K562 (cell line): ENCODE results near the gene AFG1L. TPM values are rescaled to one million over a fixed set of nuclear protein-coding genes. Genes with fewer than 3 reads are reported as not detected.

Source experiments
- ATAC-seq: fragments of 200-7000 bp; cut with Tn5 transposase; 3 replicates; pipeline ENCODE4 v1.9.1; 2020; ENCODE audit warnings: moderate library complexity
- BruUV-seq: library from RNA; stranded (reverse); fragments of 400-500 nt; replicated peaks from 2 replicates; lab custom pipeline; 2021; lab: Mats Ljungman, UMichigan
- CTCF ChIA-PET: fragments of 300-600 bp; formaldehyde crosslinking; extraction: SDS; loops from one replicate; lab custom pipeline; 2021; ENCODE audit warnings: low intra/inter-chr PET ratio; lab: Yijun Ruan, JAX
- POLR2A ChIA-PET: fragments of 300-600, 350-650 bp; sonication (Branson Sonifier 250); formaldehyde crosslinking; extraction: SDS; loops from one replicate; lab custom pipeline; 2021; ENCODE audit warnings: antibody characterized with exemption, inconsistent platforms; lab: Yijun Ruan, JAX
- DNase-seq, 4 experiments: peaks; one replicate each; pipeline versions ENCODE4 v3.0.0 to v3.0.0-alpha.2; 2011 to 2018; ENCODE audit warnings: low spot score in 3 of 4, mixed read lengths in 3 of 4; ENCODE audit errors: extremely low read depth in 1 of 4
- FAIRE-seq: peaks from 2 replicates; lab custom pipeline; 2011; peaks lifted over from hg19 to GRCh38; lab: Jason Lieb, UNC
- H2AFZ ChIP-seq: 2 replicates; pipeline ENCODE4 v1.6.0; 2011; ENCODE audit warnings: low read depth, low read length, control low read depth, inconsistent platforms
- H3K27ac ChIP-seq: fragments of 200-600 bp; 3 replicates; pipeline ENCODE4 v1.8.0; 2011; ENCODE audit warnings: low read depth, mild to moderate bottlenecking, control low read depth, inconsistent platforms, low read length, moderate library complexity, mixed read lengths; ENCODE audit errors: extremely low read depth
- H3K27me3 ChIP-seq, 2 experiments: fragments of 300-600 bp in 1 of 2; 2 replicates in 1 of 2; 3 replicates in 1 of 2; pipeline versions ENCODE4 v1.6.0 to v1.8.0; 2011; ENCODE audit warnings: inconsistent platforms in 2 of 2, low read length in 2 of 2, mild to moderate bottlenecking in 1 of 2, mixed read lengths in 1 of 2, moderate library complexity in 1 of 2; ENCODE audit not compliant: control insufficient read depth in 2 of 2, insufficient read depth in 2 of 2
- H3K36me3 ChIP-seq: fragments of 300-600 bp; 3 replicates; pipeline ENCODE4 v1.8.0; 2011; ENCODE audit warnings: mild to moderate bottlenecking, low read length, inconsistent platforms; ENCODE audit not compliant: control insufficient read depth, insufficient read depth
- H3K4me1 ChIP-seq, 2 experiments: fragments of 200-600 bp in 1 of 2; replicated peaks in 1 of 2; 2 replicates in 1 of 2; 3 replicates in 1 of 2; pipeline versions ENCODE4 v1.5.1 to v1.8.0; 2011; ENCODE audit warnings: inconsistent platforms in 2 of 2, low read length in 2 of 2, mild to moderate bottlenecking in 1 of 2, mixed read lengths in 1 of 2, moderate library complexity in 1 of 2; ENCODE audit not compliant: control insufficient read depth in 2 of 2, insufficient read depth in 2 of 2
- H3K4me2 ChIP-seq: 2 replicates; pipeline ENCODE4 v1.6.1; 2011; ENCODE audit warnings: low read length, control low read depth, inconsistent platforms, mixed read lengths; ENCODE audit not compliant: insufficient read depth
- H3K4me3 ChIP-seq: fragments of 200-600 bp; sonication (generic), shearing (Covaris generic); 2 replicates; pipeline ENCODE4 v1.5.1; 2016; ENCODE audit warnings: control low read depth, inconsistent platforms
- H3K79me2 ChIP-seq: fragments of 200-600 bp; 3 replicates; pipeline ENCODE4 v1.8.0; 2011; ENCODE audit warnings: low read length, inconsistent platforms; ENCODE audit not compliant: control insufficient read depth, insufficient read depth
- H3K9ac ChIP-seq, 2 experiments: 2 replicates each; pipeline versions ENCODE4 v1.6.0 to v1.6.1; 2011; ENCODE audit warnings: low read depth in 2 of 2, low read length in 2 of 2, control low read depth in 1 of 2, inconsistent platforms in 1 of 2, mild to moderate bottlenecking in 1 of 2, mixed read lengths in 1 of 2; ENCODE audit not compliant: insufficient read depth in 1 of 2
- H3K9me1 ChIP-seq: one replicate; pipeline ENCODE4 v1.6.0; 2011; ENCODE audit warnings: inconsistent platforms, mild to moderate bottlenecking, low read length, moderate library complexity; ENCODE audit not compliant: control insufficient read depth, insufficient read depth
- H3K9me3 ChIP-seq: replicated peaks from 2 replicates; pipeline ENCODE4 v1.5.1; 2011; ENCODE audit warnings: low read depth, low read length, inconsistent platforms; ENCODE audit not compliant: control insufficient read depth, insufficient read depth
- H4K20me1 ChIP-seq: replicated peaks from 2 replicates; pipeline ENCODE4 v1.6.1; 2011; ENCODE audit warnings: low read length, inconsistent platforms, mixed read lengths; ENCODE audit not compliant: control insufficient read depth, insufficient read depth
- CREBBP ChIP-seq: IDR thresholded peaks from one replicate; pipeline ENCODE4 v1.6.1; 2012; ENCODE audit warnings: low read depth, mild to moderate bottlenecking, control low read depth, inconsistent platforms, low read length
- HNRNPK ChIP-seq: fragments of 200-400 bp; formaldehyde crosslinking; IDR thresholded peaks from one replicate; pipeline ENCODE4 v1.6.1; 2018; ENCODE audit warnings: mild to moderate bottlenecking, low read depth, low read length; ENCODE audit not compliant: poor library complexity, severe bottlenecking
- NCOA1 ChIP-seq: fragments of 450-650 bp; IDR thresholded peaks from 2 replicates; pipeline ENCODE4 v1.6.1; 2016; ENCODE audit warnings: low read depth
- SIN3A ChIP-seq, 2 experiments: fragments of 150-350 bp in 1 of 2; IDR thresholded peaks; 2 replicates each; pipeline ENCODE4 v1.6.1; 2011 to 2016; ENCODE audit warnings: borderline replicate concordance in 2 of 2, low read depth in 2 of 2, low read length in 2 of 2, mild to moderate bottlenecking in 2 of 2, moderate library complexity in 2 of 2; ENCODE audit not compliant: control insufficient read depth in 1 of 2
- ZNF23 ChIP-seq: fragments of 250-450 bp; sonication (Bioruptor Pico); IDR thresholded peaks from 2 replicates; pipeline ENCODE4 v1.4.0; 2020; ENCODE audit warnings: mild to moderate bottlenecking
- ZNF77 ChIP-seq: fragments of 250-450 bp; sonication (Bioruptor Pico); IDR thresholded peaks from 2 replicates; pipeline ENCODE4 v1.5.0; 2020
- in situ Hi-C: fragments of 300-500 bp; cut with MboI; formaldehyde crosslinking; loops from 4 replicates; pipeline ENCODE4 v1.15.0; 2018; ENCODE audit warnings: inconsistent platforms, mixed read lengths
- intact Hi-C: fragments of 100-400 bp; cut with micrococcal nuclease; formaldehyde crosslinking; loops from 2 replicates; pipeline ENCODE4 v1.14.2; 2022
- polyA plus RNA-seq, 8 experiments: library from polyadenylated mRNA; depleted of rRNA in 4 of 8; stranded (reverse) in 5 of 8; unstranded in 3 of 8; fragments of >200 nt; fragmentation: Nextera tagmentation in 2 of 8; fragmentation: Illumina TruSeq in 1 of 8; extraction: Ambion mirVana in 2 of 8; extraction: Trizol in 1 of 8; gene quantifications; 2 replicates each; pipeline versions ENCODE4 v1.2.1 to v1.2.3, GENCODE V29; 2011 to 2014; ENCODE audit warnings: inconsistent platforms in 1 of 8, missing spikeins in 1 of 8
- total RNA-seq, 7 experiments: library from RNA; depleted of rRNA in 6 of 7; stranded (reverse); fragments of >200 nt in 6 of 7; fragmentation: Illumina TruSeq in 2 of 7; extraction: Trizol in 2 of 7; gene quantifications; 2 replicates each; pipeline versions ENCODE4 v1.2.1 to v1.2.3, GENCODE V29; 2011 to 2021; ENCODE audit warnings: low replicate concordance in 1 of 7
- TF ChIP-seq, protein P1 (sequence below): fragments of 250-450 bp; sonication (Bioruptor Pico); IDR thresholded peaks from 2 replicates; pipeline ENCODE4 v1.6.1; 2021; ENCODE audit warnings: mild to moderate bottlenecking

The AFG1L gene
- total and polyA plus RNA-seq, 9 of the 15 experiments (the other 6 are each of a cell fraction or from before 2014, with no cell fraction given) = 2.2 to 15.5 (median 5.8) TPM

DNA sequence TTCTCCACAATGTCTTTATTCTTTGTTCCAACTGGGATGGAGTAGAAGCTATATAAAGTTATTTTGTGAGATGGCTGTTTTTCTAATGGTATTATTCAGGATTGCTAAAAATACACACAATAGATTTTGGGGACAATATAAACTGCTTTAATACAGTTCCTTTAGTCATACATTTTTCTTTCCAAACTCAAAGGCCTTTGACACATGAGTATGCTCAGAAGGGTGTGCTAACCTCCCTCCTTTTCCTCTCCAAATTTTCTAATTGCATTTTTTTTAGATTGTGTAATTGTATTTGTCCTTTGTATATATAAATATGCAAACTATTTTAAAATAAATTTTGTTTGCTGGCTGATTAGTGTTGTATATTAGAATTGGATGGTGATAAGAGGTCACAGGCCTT, 146.3 kb downstream of the AFG1L start:
- ChIA-PET POLR2A (no interaction called here), CTCF (no interaction called here)
- in situ Hi-C loops = no loop called here
- no peaks in the 10 kb centered on the region for H4K20me1 ChIP-seq
- H3K9ac ChIP-seq = no peak overlapping the region
- H3K27me3 ChIP-seq = no peaks in the 10 kb centered on the region
- H3K36me3 ChIP-seq = no peaks in the 10 kb centered on the region
- intact Hi-C loops = no loop called here
- ATAC-seq (no peak), DNase-seq (no peak), FAIRE-seq (no peak)
- no peak overlapping the region for H2AFZ ChIP-seq
- no peaks in the 10 kb centered on the region for H3K9me1 ChIP-seq
- BruUV-seq = no TSS peak
- no peaks in the 10 kb centered on the region for H3K4me1 ChIP-seq
- no peak overlapping the region for H3K4me2 ChIP-seq
- no peak for TF ChIP-seq HNRNPK
- TF ChIP-seq SIN3A (IDR thresholded peaks at IDR 0.05; ENCODE audit: borderline replicate concordance in 2 of 2, control insufficient read depth in 1 of 2, low read depth in 2 of 2, low read length in 2 of 2) = no peak
- TF ChIP-seq, protein P1, sequence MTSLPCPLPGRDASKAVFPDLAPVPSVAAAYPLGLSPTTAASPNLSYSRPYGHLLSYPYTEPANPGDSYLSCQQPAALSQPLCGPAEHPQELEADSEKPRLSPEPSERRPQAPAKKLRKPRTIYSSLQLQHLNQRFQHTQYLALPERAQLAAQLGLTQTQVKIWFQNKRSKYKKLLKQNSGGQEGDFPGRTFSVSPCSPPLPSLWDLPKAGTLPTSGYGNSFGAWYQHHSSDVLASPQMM (CRISPR knock-in tag) = no peak
- no peak for TF ChIP-seq CREBBP
- TF ChIP-seq NCOA1 = no peak
- TF ChIP-seq ZNF77 (CRISPR knock-in tag) = no peak
- TF ChIP-seq ZNF23 (CRISPR knock-in tag) = no peak
- H3K27ac ChIP-seq = no peak overlapping the region
- H3K79me2 ChIP-seq = no peaks in the 10 kb centered on the region
- H3K4me3 ChIP-seq = no peak overlapping the region
- H3K9me3 ChIP-seq = no peaks in the 10 kb centered on the region
